Measurements from ENCODE around the gene FHL5.
"Not testable (repeated sequence)": the region's sequence is repeated elsewhere in the genome, so short reads cannot be mapped to it uniquely, and the experiment has no call there.

The FHL5 gene, protein sequence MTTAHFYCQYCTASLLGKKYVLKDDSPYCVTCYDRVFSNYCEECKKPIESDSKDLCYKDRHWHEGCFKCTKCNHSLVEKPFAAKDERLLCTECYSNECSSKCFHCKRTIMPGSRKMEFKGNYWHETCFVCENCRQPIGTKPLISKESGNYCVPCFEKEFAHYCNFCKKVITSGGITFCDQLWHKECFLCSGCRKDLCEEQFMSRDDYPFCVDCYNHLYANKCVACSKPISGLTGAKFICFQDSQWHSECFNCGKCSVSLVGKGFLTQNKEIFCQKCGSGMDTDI

GRCh38 chr6:96562886-96563285 lies at the start of gene FHL5:
TSS of gene FHL5 (plus strand) at chr6:96563128. CDS start at chr6:96603614, 40,486 bp downstream.
- in situ Hi-C loops (cut with MboI; ENCODE audit: low sequenced_read_pairs): no loop called here

- in situ Hi-C loops (cut with MboI; ENCODE audit: low sequenced_read_pairs): no loop called here
Observed at GRCh38 chr6:96520171-96521115, 42.5 kb upstream of the FHL5 start.

DNA sequence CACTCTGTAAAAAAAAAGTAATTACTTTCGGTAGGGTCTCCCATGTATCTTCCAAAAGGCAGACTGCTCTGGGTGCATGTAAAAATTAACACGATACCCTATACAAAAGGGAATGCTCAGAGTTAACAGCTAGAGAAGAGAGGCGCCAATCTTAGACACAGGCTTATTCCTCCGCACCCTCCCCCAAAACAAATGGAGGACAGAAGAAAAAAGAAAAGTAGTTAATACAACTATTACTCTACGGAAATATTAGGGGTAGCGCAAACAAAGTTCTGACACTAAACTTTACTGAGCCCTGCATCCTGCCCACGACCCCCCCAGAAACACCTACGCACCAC lies 41.7 kb upstream of the FHL5 start:
- in situ Hi-C loops (cut with MboI; ENCODE audit: low sequenced_read_pairs): no loop called here

GRCh38 chr6:96521644-96522464 lies 41.1 kb upstream of the FHL5 start, which contains the start of gene UFL1:
TSS of gene UFL1 (plus strand) at chr6:96521806. CDS start at chr6:96521874, 68 bp downstream.
- in situ Hi-C loops (cut with MboI; ENCODE audit: low sequenced_read_pairs): no loop called here

DNA sequence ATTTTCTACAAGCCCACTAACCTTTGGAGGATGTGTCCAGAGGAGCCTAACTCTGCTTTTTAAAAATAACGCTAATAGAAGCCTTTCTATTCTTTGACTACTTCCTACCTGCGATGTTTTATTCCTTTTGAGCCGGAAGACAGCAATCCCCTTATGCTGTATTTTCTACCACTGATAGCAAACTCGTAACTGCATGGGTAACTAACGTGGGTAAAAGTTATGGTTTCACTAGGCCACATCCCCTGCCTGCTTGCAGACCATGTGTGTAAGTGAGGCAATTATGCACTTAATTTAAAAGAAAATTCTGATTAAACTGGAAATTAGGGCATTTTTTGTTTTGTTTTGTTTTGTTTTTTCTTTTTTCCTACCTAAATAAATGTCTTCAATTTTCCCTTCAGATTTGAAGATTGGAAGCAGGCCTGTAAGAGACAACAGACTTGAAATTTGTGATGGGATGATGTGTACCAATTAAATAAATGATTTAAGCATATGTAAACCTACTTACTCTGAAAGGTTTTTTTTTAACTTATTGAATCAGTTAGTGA lies 40.4 kb upstream of the FHL5 start:
- in situ Hi-C loops (cut with MboI; ENCODE audit: low sequenced_read_pairs): no loop called here

DNA sequence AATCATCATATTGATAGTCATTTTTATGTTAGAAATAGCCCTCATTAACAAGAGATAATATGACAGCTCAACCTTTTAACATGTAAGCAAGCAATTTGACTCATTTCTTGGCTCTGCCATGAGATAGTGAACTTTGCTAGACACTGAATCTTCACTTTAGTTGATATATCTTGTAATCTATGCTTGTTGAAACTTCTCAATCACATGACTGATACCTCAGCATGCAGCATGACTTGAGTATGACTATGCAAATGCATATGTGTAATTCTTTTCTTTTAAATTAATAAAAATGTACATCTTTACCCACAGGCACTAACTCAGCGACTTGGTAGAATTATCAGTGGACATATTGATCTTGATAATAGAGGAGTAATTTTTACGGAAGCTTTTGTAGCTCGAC lies 34.7 kb upstream of the FHL5 start:
- in situ Hi-C loops (cut with MboI; ENCODE audit: low sequenced_read_pairs): no loop called here

- in situ Hi-C loops (cut with MboI; ENCODE audit: low sequenced_read_pairs): no loop called here
Observed at GRCh38 chr6:96532399-96532798, 30.5 kb upstream of the FHL5 start.

GRCh38 chr6:96537726-96538125 lies 25.2 kb upstream of the FHL5 start:
- in situ Hi-C loops (cut with MboI; ENCODE audit: low sequenced_read_pairs): no loop called here

DNA sequence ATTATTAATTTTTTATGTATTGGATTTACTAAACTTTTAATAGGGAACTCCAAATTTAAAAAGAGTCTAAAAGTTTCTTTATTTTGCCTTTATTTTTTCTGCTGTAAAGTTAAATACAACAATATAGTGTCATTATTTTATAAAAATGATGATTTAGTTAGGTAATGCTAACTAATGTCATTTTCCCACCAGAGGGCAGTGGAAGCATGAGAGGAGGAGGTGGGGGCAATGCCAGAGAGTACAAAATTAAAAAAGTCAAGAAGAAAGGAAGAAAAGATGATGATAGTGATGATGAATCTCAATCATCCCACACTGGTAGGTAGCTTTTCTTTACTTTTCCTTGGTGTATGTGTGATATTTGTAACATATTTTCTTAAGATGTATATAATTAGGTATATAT lies 20.2 kb upstream of the FHL5 start:
- in situ Hi-C loops (cut with MboI; ENCODE audit: low sequenced_read_pairs): no loop called here

GRCh38 chr6:96545882-96546281 lies 17.0 kb upstream of the FHL5 start:
- in situ Hi-C loops (cut with MboI; ENCODE audit: low sequenced_read_pairs): no loop called here

GRCh38 chr6:96547654-96548053 lies 15.3 kb upstream of the FHL5 start:
- in situ Hi-C loops (cut with MboI; ENCODE audit: low sequenced_read_pairs): no loop called here

- in situ Hi-C loops (cut with MboI; ENCODE audit: low sequenced_read_pairs): no loop called here
Observed at GRCh38 chr6:96554558-96554957, 8.4 kb upstream of the FHL5 start.

DNA sequence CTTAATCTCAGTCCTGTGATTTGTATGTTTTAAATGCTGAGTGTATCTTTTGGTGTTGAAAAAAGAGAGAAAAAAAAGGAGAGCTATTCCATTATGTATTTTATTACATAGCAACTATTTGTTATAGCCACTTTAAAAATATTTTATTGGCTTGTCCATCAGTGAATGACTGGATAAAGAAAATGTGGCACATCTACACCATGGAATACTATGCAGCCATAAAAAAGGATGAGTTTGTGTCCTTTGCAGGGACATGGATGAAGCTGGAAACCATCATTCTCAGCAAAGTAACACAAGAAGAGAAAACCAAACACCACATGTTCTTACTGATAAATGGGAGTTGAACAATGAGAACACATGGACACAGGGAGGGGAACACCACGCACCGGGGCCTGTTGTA lies 3.2 kb upstream of the FHL5 start:
- in situ Hi-C loops (cut with MboI; ENCODE audit: low sequenced_read_pairs): not testable (repeated sequence)

DNA sequence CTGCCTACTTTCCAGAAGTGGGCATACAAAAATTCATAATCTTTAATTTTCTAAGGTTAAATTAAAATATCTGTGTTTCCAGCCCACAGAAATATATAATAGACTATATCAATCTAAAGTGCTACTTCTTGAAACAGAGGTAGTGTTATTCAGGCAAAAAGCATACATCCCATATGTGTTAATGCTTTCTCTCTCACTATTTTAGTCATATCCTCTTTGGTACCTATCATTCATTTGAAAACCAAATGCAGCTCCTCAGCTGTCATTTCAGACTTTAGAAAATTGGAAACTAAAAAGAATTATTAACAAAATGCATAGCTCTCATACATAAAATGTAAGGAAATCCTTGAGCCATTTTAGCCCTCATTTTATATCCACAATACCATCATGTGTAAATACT lies 925 bp downstream of the FHL5 start:
- in situ Hi-C loops (cut with MboI; ENCODE audit: low sequenced_read_pairs): no loop called here

DNA sequence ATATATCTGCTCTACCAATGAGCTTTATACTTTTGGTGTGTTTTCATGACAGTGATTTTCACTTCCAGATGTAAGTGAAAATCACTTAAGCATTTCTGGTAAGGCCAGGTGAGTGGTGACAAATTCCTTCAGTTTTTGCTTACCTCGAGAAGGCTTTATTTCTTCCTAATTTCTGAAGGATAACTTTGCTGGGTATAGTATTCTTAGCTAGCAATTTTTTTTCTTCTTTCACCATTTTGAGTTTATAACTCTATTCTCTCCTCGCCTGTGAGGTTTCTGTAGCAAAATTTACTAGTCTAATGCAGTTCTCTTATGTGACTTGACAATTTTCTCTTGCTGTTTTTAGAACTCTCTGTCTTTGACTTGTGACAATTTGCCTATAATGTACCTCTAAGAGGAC lies 7.1 kb downstream of the FHL5 start:
- in situ Hi-C loops (cut with MboI; ENCODE audit: low sequenced_read_pairs): no loop called here

DNA sequence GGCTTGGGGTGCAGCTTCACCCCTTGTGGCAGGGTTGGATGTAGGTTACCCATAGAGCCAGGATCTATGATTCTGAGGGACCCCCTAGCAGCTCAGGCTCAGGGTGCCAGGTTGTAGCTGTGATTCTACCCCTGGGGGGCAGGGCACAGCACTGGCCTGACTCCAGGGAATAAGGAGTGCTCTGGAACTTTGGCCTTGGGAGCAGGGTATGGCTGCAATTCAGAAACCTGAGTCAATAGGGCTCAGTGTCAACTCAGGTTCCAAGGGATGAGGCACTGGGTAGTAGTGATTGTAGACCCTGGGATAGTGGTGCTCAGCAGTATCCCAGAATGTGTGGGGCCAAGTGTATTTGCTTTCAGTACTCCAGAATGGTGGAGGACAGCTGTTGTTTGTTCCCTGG lies 8.6 kb downstream of the FHL5 start:
- in situ Hi-C loops (cut with MboI; ENCODE audit: low sequenced_read_pairs): no loop called here

DNA sequence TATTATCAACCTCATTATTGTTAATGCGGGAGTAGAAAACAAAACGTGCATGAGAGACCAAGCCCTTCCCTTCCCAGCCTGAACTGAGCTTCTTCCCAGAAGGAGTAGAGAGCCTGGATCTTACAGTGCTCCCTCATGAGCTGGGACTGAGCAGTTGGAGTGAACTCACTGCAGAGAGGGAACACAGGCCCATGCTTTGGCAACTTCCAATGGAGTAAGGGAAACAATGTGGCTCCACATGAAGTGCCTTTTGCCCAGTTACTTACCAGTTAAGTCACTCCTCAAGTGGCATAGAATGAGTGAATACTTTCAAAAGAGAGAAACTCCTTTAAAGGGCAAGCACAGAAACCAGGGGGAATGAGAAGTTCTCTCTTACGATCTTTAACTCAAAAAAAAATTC lies 12.4 kb downstream of the FHL5 start:
- in situ Hi-C loops (cut with MboI; ENCODE audit: low sequenced_read_pairs): no loop called here

- in situ Hi-C loops (cut with MboI; ENCODE audit: low sequenced_read_pairs): no loop called here
Observed at GRCh38 chr6:96576221-96576620, 13.3 kb downstream of the FHL5 start.

GRCh38 chr6:96582021-96582420 lies 19.1 kb downstream of the FHL5 start:
- in situ Hi-C loops (cut with MboI; ENCODE audit: low sequenced_read_pairs): no loop called here

DNA sequence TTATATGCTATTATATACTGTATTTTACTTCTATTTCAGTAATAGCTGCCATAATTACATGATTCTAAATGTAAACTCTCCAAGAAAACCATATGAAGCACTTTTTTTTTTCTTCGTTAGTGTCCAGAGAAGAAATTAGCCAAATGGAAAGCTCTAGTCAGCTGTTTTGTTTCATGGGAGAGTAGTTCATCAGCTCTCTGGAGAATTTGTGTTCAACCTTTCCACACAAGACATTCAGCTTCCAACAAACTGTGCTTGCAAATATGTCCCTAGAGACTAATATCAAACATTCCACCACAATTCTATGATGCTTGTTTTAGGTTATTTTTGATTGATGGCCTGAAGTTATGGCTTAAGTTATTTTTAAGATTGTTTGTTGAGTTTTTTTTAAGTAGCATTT lies 19.5 kb downstream of the FHL5 start:
- in situ Hi-C loops (cut with MboI; ENCODE audit: low sequenced_read_pairs): no loop called here

GRCh38 chr6:96604420-96604819 lies 41.5 kb downstream of the FHL5 start:
- in situ Hi-C loops (cut with MboI; ENCODE audit: low sequenced_read_pairs): no loop called here

Measured in HL-60/S4 (cell line).